ENCODE data around the gene SPEM3.

The SPEM3 gene

GRCh38 chr17:7383742-7384488, 44.7 kb upstream of the SPEM3 start:
- peak overlapping the region; percentile 40 for H3K4me3 ChIP-seq (replicated peaks; ENCODE audit: low read depth, low read length)
- no peak for TF ChIP-seq CTCF (IDR thresholded peaks at IDR 0.05; ENCODE audit: low read length, missing control alignments)
- peak; percentile 23 for DNase-seq (ENCODE audit: low read depth)

GRCh38 chr17:7384489-7385081, 44.1 kb upstream of the SPEM3 start:
- no peak for TF ChIP-seq CTCF (IDR thresholded peaks at IDR 0.05; ENCODE audit: low read length, missing control alignments)
- no peak for DNase-seq (ENCODE audit: low read depth)
- peak overlapping the region; percentile 40 for H3K4me3 ChIP-seq (replicated peaks; ENCODE audit: low read depth, low read length)

- DNase-seq (ENCODE audit: low read depth): no peak
- no peak for TF ChIP-seq CTCF (IDR thresholded peaks at IDR 0.05; ENCODE audit: low read length, missing control alignments)
- H3K4me3 ChIP-seq (replicated peaks; ENCODE audit: low read depth, low read length): no peak overlapping the region
These were observed 39.8 kb upstream of the SPEM3 start for GRCh38 chr17:7388856-7389255.

GRCh38 chr17:7389924-7390910, 38.4 kb upstream of the SPEM3 start:
- no peak for TF ChIP-seq CTCF (IDR thresholded peaks at IDR 0.05; ENCODE audit: low read length, missing control alignments)
- no peak overlapping the region for H3K4me3 ChIP-seq (replicated peaks; ENCODE audit: low read depth, low read length)
- no peak for DNase-seq (ENCODE audit: low read depth)

GRCh38 chr17:7391307-7391706, 37.4 kb upstream of the SPEM3 start:
- DNase-seq (ENCODE audit: low read depth): no peak
- no peak overlapping the region for H3K4me3 ChIP-seq (replicated peaks; ENCODE audit: low read depth, low read length)
- no peak for TF ChIP-seq CTCF (IDR thresholded peaks at IDR 0.05; ENCODE audit: low read length, missing control alignments)

GRCh38 chr17:7392696-7393612, 35.7 kb upstream of the SPEM3 start:
- DNase-seq (ENCODE audit: low read depth): no peak
- peak overlapping the region; percentile 82 for H3K4me3 ChIP-seq (replicated peaks; ENCODE audit: low read depth, low read length)
- no peak for TF ChIP-seq CTCF (IDR thresholded peaks at IDR 0.05; ENCODE audit: low read length, missing control alignments)

Data from fibroblast of pulmonary artery (primary cell).